Smooth muscle cell of the brain vasculature (primary cell): ENCODE data around the gene DIS3L2.
"Not testable (repeated sequence)": the region's sequence is repeated elsewhere in the genome, so short reads cannot be mapped to it uniquely, and the experiment has no call there.

Experiments
- DNase-seq: peaks from one replicate; pipeline ENCODE4 v3.0.0-alpha.2; 2012; ENCODE audit warnings: low read depth, low spot score

DIS3L2 gene

DNA sequence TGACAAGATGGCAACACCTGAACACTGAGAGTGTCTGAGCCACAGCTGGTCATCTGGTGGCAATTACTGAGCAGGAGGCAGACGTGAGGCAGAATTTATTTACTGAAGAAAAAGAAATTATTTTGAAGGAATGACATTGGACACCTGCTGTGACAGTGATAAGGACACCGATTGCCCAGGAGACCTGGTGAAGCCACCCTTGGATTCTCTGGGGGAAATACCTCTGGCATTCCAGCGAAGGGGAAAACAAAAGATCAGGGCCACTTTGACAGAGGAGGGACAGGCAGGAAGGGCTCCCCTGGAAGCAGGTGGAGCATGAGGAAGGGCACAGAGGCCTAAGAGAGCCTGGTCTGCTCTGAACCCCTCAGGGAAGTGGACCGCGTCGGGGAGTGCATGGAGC is 331.7 kb downstream of the DIS3L2 start:
- no peak for DNase-seq

DNA sequence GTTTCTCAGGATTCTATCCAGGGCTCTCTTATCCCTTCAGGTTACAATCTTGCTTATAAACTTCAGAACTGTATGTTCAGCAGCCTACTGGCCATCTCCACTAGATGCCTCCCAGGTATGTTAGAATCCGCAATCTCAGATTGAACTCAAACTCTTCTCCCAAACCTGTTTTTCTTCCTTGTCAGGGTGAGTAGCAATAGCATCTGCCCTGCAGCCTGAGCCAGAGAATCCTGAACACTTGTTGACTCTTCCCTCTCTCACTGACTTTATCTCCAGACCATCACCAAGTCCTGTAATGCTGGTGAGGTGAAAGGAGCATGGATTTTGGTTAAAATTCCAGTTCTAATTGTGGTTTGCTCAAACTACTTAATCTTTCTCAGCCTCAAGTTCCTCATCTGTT is 334.5 kb downstream of the DIS3L2 start:
- no peak for DNase-seq

- DNase-seq = no peak
Measured at GRCh38 chr2:232296776-232297525, 335.4 kb downstream of the DIS3L2 start.

- no peak for DNase-seq
Measured at GRCh38 chr2:232299084-232299483, 337.6 kb downstream of the DIS3L2 start.

GRCh38 chr2:232299927-232300674 is 338.6 kb downstream of the DIS3L2 start:
- DNase-seq = no peak

DNA sequence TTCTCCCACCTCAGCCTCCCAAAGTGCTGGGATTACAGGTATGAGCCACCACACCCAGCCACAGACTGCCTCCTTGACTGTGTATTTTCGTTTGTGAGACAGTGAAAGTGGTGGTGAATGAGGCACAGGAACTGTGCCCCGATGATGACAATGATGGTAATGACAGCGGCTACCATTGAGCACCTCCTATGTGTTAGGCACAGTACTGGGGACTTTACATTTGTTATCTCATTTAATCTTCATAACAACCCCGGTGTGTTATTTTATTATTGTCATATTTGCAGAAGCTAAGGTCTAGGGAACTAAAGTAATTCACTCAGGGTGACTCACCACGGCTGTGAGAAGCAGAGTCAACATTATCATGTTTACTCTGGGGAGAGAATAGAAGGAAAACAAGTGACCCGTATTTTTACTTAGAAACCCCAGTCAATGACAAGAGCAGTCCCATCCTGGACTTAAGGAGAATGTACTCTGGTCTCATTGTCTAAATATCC is 339.4 kb downstream of the DIS3L2 start:
- no peak for DNase-seq

DNA sequence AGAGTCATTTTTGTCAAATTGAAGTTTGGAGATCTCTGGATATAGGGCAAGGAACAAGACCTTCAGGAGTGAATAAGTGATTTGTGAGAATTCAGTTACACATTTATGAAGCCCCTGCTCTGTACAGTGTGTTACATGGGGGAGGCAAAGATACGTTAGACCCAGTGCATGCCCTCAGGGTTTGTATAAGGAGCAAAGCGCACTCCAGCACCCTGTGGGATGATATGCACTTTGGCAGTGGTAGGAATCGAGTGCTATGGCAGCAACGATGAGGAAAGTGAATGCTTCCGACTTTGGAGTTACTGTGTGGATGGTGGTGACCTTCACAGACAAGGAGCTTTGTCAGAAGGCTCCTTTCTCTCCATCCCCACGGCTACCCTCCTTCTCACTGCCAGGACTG is 342.7 kb downstream of the DIS3L2 start:
- no peak for DNase-seq

DNA sequence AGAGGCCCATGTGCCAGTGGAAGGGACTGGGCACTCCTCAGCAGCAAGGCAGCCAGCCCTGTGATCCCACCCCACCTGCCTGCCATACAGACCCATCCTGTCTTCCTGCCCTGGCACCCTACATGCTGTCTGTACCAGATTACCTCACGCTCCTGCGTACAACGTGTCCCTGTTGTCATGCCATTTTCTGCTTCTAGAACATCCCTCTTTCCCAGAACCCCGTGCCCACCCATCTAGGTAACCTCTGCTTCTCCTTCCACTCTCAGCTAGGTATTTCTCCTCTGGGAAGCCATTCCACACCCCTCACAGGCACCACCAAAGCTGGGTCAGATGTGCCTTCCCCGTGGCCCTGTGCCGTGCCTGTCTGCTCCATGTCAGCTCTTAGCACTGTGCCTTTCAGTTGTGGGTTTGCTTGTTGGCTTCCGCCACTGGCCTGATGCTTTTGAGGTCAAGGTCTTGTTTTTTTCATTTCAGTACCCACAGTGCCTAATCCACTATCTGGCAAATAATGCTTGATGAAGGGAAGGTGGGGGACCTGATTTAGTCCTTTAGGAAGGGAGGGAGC is 345.3 kb downstream of the DIS3L2 start:
- no peak for DNase-seq

- no peak for DNase-seq
Measured at GRCh38 chr2:232307854-232308253, 346.3 kb downstream of the DIS3L2 start.

- no peak for DNase-seq
Measured at GRCh38 chr2:232308986-232309385, 347.5 kb downstream of the DIS3L2 start.

DNA sequence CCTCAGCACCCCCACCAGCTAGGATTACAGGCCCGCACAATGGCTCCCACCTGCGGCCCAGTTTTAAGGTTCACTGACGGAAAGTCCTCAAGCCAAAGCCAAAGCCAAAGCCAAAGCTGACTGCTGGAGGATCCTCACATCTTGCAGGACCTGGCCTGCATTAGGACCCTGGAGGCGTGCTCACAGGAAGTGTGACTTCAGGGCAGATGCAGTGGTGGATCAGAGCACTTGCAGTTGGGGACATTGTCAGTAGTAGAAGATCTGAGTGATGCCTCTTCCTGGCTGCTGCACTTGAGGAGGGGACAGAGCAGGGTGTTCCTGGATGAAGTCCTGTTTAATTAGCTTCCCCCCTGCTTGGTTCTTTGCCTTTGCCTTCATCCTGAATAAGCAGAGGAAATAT is 348.1 kb downstream of the DIS3L2 start:
- no peak for DNase-seq

GRCh38 chr2:232310121-232310520 is 348.6 kb downstream of the DIS3L2 start:
- DNase-seq = no peak

DNA sequence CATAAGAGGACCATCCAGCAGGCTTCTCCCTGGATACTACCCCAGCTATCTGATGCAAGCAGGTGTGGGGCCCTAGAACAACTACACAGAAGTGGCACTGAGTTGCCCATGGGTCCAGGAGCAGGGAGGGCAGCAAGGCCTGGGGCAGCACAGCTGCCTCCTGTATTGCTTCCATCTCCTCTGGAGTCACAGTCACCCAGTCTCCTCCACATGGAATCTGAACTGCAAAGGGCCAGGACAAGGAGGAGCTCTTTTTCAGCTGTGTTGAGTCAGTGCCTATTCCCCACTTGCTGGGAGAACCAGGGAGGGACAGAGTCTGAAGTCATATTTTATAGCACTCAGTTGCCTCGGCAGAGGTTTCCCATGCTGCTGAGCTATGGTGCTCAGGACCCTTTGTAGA is 349.2 kb downstream of the DIS3L2 start:
- no peak for DNase-seq

GRCh38 chr2:232313645-232314044 is 352.1 kb downstream of the DIS3L2 start:
- not testable (repeated sequence) for DNase-seq

DNA sequence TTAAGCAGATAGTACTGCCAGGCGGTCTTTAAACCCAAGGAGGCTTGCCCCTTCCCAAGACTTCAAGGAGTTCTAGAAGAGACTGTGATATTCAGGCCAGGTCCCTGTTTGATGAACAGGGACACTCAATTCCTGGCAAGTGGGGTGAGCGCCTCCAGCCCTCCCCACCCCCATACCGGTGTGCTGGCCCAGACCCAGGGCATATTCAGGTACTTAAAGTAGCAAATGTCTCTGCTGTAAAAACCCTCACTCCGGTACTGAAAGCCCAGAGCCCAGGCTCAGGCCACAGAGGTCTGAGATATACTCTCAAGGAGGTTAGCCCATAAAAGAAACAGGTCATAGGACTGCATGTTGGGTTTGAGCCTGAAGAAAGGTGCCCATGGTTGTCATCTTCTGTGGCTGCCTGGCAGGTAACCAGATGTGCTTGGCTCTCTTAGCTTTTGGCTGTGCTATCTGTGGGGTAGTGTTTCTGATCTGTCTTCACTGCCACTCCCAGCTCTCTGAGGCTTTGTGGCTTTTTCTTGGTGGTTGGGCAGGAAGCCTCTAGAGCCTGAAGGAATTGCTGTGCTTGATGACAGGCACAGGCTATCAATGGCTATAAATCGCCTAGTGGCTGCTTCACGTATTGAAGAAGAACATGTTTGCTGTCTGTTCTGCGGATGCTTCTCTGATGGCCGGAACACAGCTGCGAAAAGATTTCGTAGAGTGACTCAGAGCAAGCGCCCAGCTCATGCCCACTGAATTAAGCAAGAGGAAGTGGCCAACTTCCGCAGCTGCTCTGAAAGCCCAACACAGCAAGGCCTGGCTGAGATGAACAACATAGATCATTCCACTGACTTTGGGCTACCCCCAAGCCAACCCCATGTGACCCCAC is 353.8 kb downstream of the DIS3L2 start:
- DNase-seq = no peak

- no peak for DNase-seq
Measured at GRCh38 chr2:232315923-232316299, 354.4 kb downstream of the DIS3L2 start.

DNA sequence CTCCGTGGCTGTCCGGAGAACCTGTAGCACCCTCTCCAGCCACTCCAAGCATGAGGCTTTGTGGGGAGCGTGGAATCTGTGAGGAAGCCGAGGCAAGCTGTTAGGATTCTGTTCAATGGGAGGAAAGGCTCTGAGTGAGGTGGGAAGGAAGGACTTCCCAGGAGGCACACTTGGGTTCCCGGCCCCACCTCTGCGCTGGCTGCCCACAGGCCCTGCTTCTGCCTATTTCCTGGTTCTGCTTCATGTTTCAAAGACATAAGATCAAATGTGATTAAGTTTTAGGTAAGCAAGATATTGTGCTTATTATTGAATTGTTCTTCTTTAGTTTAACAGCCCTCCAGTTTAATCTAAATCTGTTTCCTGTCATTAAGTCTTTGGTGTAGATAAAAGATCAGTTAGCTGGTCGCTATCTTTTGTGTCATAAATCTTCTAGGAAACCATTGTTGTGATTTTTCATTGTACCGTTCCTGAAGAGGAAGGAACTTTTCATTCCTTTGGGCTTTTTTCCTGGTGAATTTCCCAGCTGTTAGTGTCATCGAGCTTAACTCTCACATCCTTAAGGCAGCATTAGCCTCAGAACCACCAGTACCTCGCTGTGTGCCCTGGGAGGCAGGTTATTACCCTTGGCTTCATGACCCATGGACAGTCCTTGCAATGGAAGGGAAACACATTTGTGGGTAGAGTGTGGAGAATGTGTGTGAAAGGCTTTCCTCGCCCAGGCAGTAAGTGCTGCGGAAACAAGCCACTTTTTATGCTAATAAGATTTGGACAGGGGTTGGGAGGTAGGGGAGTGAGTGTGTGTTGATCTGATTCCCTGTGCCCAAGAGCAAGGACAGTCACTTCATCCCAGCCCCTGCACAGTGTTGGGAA is 355.2 kb downstream of the DIS3L2 start:
- no peak for DNase-seq

GRCh38 chr2:232318169-232318855 is 356.8 kb downstream of the DIS3L2 start:
- no peak for DNase-seq

DNA sequence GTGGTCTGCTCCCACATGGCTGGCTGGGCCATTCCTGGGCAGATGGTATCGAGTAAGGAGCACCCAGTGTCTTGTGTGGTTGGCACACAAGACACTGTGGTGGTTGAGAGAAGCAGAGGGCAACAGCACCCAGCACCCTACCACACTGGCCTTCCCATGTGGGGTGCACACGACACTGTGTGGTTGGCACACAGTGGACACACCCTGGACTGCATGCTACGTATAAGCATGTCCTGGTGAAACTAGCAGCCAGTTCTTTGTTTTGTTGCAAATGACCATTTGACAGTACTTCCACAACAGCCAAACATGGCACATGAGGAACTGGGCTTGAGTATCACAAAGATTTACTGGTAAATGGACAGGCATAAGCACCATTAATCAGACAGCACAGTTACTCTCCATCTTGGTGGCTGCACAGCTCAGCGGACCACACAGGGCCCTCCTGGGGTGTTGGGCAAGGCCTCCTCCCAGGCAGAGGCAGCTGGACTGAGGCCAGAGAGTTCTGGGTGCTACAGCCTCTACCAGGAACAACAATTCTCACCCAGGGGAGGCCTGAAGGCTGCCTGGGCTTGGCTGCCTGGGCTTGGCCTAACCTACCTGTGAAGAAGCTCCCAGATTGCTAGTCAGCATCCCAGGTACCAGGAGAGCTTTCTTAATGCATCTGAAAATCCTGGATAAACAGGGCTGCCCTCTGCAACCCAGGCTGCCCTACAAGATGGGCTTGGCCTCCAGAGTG is 357.7 kb downstream of the DIS3L2 start:
- no peak for DNase-seq
